GM23248 (cell line): ENCODE measurements around the gene IGF2BP2. TPM values are rescaled to one million over a fixed set of nuclear protein-coding genes. Genes with fewer than 3 reads are reported as not detected.
"Not testable (repeated sequence)": the region's sequence is repeated elsewhere in the genome, so short reads cannot be mapped to it uniquely, and the experiment has no call there.

Experiments used
- DNase-seq: peaks from one replicate; pipeline ENCODE4 v3.0.0-alpha.2; 2015
- H2AFZ ChIP-seq: fragments of 200-600 bp; sonication (generic); 2 replicates; pipeline ENCODE4 v1.6.1; 2016; ENCODE audit warnings: antibody characterized with exemption
- H3F3A ChIP-seq: fragments of 200-600 bp; sonication (generic); 2 replicates; pipeline ENCODE4 v1.6.1; 2016; ENCODE audit warnings: mild to moderate bottlenecking, antibody characterized with exemption, mixed run types; ENCODE audit not compliant: insufficient read depth
- H3K27ac ChIP-seq: fragments of 200-600 bp; sonication (generic); 2 replicates; pipeline ENCODE4 v1.5.1; 2016; ENCODE audit warnings: mild to moderate bottlenecking
- H3K27me3 ChIP-seq: fragments of 200-600 bp; sonication (generic); replicated peaks from 2 replicates; pipeline ENCODE4 v1.6.1; 2016; ENCODE audit warnings: mild to moderate bottlenecking; ENCODE audit not compliant: insufficient read depth
- H3K36me3 ChIP-seq: fragments of 200-600 bp; sonication (generic); 2 replicates; pipeline ENCODE4 v1.6.1; 2016; ENCODE audit warnings: low read depth, mild to moderate bottlenecking
- H3K4me1 ChIP-seq: fragments of 200-600 bp; sonication (generic); 2 replicates; pipeline ENCODE4 v1.6.1; 2016; ENCODE audit warnings: mild to moderate bottlenecking; ENCODE audit not compliant: insufficient read depth
- H3K4me2 ChIP-seq: fragments of 200-600 bp; sonication (generic); one replicate; pipeline ENCODE4 v1.6.1; 2016; ENCODE audit warnings: mild to moderate bottlenecking; ENCODE audit not compliant: unreplicated experiment
- H3K4me3 ChIP-seq: fragments of 200-600 bp; sonication (generic); 2 replicates; pipeline ENCODE4 v1.5.1; 2016; ENCODE audit warnings: mild to moderate bottlenecking
- H3K79me2 ChIP-seq: fragments of 200-600 bp; sonication (generic); 2 replicates; pipeline ENCODE4 v1.6.1; 2016; ENCODE audit warnings: mild to moderate bottlenecking; ENCODE audit not compliant: insufficient read depth
- H3K9ac ChIP-seq: fragments of 200-600 bp; sonication (generic); 2 replicates; pipeline ENCODE4 v1.6.1; 2016; ENCODE audit warnings: mild to moderate bottlenecking
- H3K9me2 ChIP-seq: fragments of 200-600 bp; sonication (generic); 2 replicates; pipeline ENCODE4 v1.6.1; 2016; ENCODE audit warnings: mixed run types, mild to moderate bottlenecking, moderate library complexity; ENCODE audit not compliant: insufficient read depth
- H3K9me3 ChIP-seq: fragments of 200-600 bp; sonication (generic); one replicate; pipeline ENCODE4 v1.6.1; 2017; ENCODE audit warnings: low read depth
- H4K20me1 ChIP-seq: fragments of 200-600 bp; sonication (generic); 2 replicates; pipeline ENCODE4 v1.6.0; 2016; ENCODE audit not compliant: insufficient read depth
- EZH2 ChIP-seq: fragments of 200-600 bp; sonication (generic); IDR thresholded peaks from 2 replicates; pipeline ENCODE4 v1.6.1; 2018; ENCODE audit warnings: antibody characterized with exemption, mild to moderate bottlenecking; ENCODE audit not compliant: insufficient read depth, poor library complexity, severe bottlenecking
- EZH2phosphoT487 ChIP-seq: fragments of 200-600 bp; sonication (generic); IDR thresholded peaks from 2 replicates; pipeline ENCODE4 v1.6.1; 2018; ENCODE audit warnings: antibody characterized with exemption, moderate library complexity, mild to moderate bottlenecking, low read depth; ENCODE audit not compliant: insufficient read depth
- WGBS, 2 experiments: methylation state at CpG; one replicate each; pipeline ENCODE4 v1.1.6; 2015 to 2017; ENCODE audit warnings: low lambda C conversion rate in 2 of 2, low coverage in 1 of 2; ENCODE audit errors: missing lambda C conversion rate in 2 of 2; 5-methylcytosine and 5-hydroxymethylcytosine counted together
- in situ Hi-C: fragments of 300-500 bp; cut with MboI; formaldehyde crosslinking; loops from 2 replicates; pipeline ENCODE4 v1.15.0; 2020
- polyA plus RNA-seq: library from polyadenylated mRNA; unstranded; fragments of >200 nt; fragmentation: Nextera tagmentation; extraction: Ambion mirVana; gene quantifications from 2 replicates; pipeline ENCODE4 v1.2.1, GENCODE V29; 2016
- total RNA-seq: library from RNA; depleted of rRNA; stranded (reverse); fragments of >200 nt; shearing (Covaris generic); gene quantifications from 2 replicates; pipeline ENCODE4 v1.2.3, GENCODE V29; 2014

The IGF2BP2 gene
- total and polyA plus RNA-seq, 2 experiments from 2014 or later: 60.6 to 62.5 TPM

- H2AFZ ChIP-seq: no peak overlapping the region
- H3K27me3 ChIP-seq: no peaks in the 10 kb centered on the region
- TF ChIP-seq EZH2 (no peak), EZH2phosphoT487 (no peak)
- H3K9me3 ChIP-seq: no peaks in the 10 kb centered on the region
- in situ Hi-C loops: no loop called here
- peak overlapping the region; percentile 54 for H3K27ac ChIP-seq
- no peak overlapping the region for H3K4me3 ChIP-seq
- H3K4me2 ChIP-seq: no peak overlapping the region
- H3K79me2 ChIP-seq: peaks cover 100% of the 10 kb centered on the region
- no peaks in the 10 kb centered on the region for H3K9me2 ChIP-seq
- 50 to 56% methylated on average over 3 of the region's 3 CpGs for WGBS, 2 experiments
- H4K20me1 ChIP-seq: peaks cover 24% of the 10 kb centered on the region; the same call in 1 of the 2 replicates
- no peak overlapping the region for H3K9ac ChIP-seq
- peak; percentile 95 for DNase-seq
- no peaks in the 10 kb centered on the region for H3K36me3 ChIP-seq
- H3F3A ChIP-seq: peaks cover 29% of the 10 kb centered on the region
- peaks cover 5% of the 10 kb centered on the region for H3K4me1 ChIP-seq
These were observed 17.3 kb downstream of the IGF2BP2 start for GRCh38 chr3:185807445-185808068.

GRCh38 chr3:185798831-185799110 lies 26.1 kb downstream of the IGF2BP2 start:
- peaks cover 100% of the 10 kb centered on the region for H3K79me2 ChIP-seq
- H3K9ac ChIP-seq, H3K9me2 ChIP-seq, H3K4me3 ChIP-seq, H3K27ac ChIP-seq, H3K36me3 ChIP-seq, H3K9me3 ChIP-seq, DNase-seq, in situ Hi-C loops, H2AFZ ChIP-seq, H3K4me2 ChIP-seq, H3K27me3 ChIP-seq: not testable (repeated sequence)
- H3F3A ChIP-seq: peaks cover 14% of the 10 kb centered on the region; the same call in 1 of the 2 replicates
- H3K4me1 ChIP-seq: peaks cover 24% of the 10 kb centered on the region
- 95 to 96% methylated on average over 6 of the region's 6 CpGs for WGBS, 2 experiments
- H4K20me1 ChIP-seq: peaks cover 56% of the 10 kb centered on the region

- H3F3A ChIP-seq: peaks cover 14% of the 10 kb centered on the region; the same call in 1 of the 2 replicates
- no peak overlapping the region for H3K27ac ChIP-seq
- H3K9me2 ChIP-seq: no peaks in the 10 kb centered on the region
- 95 to 97% methylated on average over 8 of the region's 8 CpGs for WGBS, 2 experiments
- in situ Hi-C loops: no loop called here
- H3K36me3 ChIP-seq: no peaks in the 10 kb centered on the region
- no peak for TF ChIP-seq EZH2phosphoT487
- no peak for TF ChIP-seq EZH2
- H2AFZ ChIP-seq: no peak overlapping the region
- no peak for DNase-seq
- peaks cover 24% of the 10 kb centered on the region for H3K4me1 ChIP-seq
- H3K27me3 ChIP-seq: no peaks in the 10 kb centered on the region
- peaks cover 56% of the 10 kb centered on the region for H4K20me1 ChIP-seq
- no peak overlapping the region for H3K4me2 ChIP-seq
- no peaks in the 10 kb centered on the region for H3K9me3 ChIP-seq
- H3K4me3 ChIP-seq: no peak overlapping the region
- H3K9ac ChIP-seq: no peak overlapping the region
- peaks cover 100% of the 10 kb centered on the region for H3K79me2 ChIP-seq
These were observed 26.6 kb downstream of the IGF2BP2 start for GRCh38 chr3:185797993-185798830.

- peaks cover 100% of the 10 kb centered on the region for H3K79me2 ChIP-seq
- peak overlapping the region; percentile 33 for H3K9ac ChIP-seq
- 68 to 70% methylated on average over 8 of the region's 8 CpGs for WGBS, 2 experiments
- in situ Hi-C loops: no loop called here
- H3K36me3 ChIP-seq: no peaks in the 10 kb centered on the region
- H3K9me3 ChIP-seq: no peaks in the 10 kb centered on the region
- peak overlapping the region; percentile 44 for H3K4me2 ChIP-seq
- peaks cover 56% of the 10 kb centered on the region for H4K20me1 ChIP-seq
- no peak overlapping the region for H3K4me3 ChIP-seq
- peak overlapping the region; percentile 71 for H3K27ac ChIP-seq
- DNase-seq: no peak
- peaks cover 24% of the 10 kb centered on the region for H3K4me1 ChIP-seq
- peaks cover 9% of the 10 kb centered on the region; the same call in 1 of the 2 replicates for H3F3A ChIP-seq
- TF ChIP-seq EZH2: no peak
- no peak for TF ChIP-seq EZH2phosphoT487
- H3K9me2 ChIP-seq: no peaks in the 10 kb centered on the region
- no peak overlapping the region for H2AFZ ChIP-seq
- H3K27me3 ChIP-seq: no peaks in the 10 kb centered on the region
These were observed 27.5 kb downstream of the IGF2BP2 start for GRCh38 chr3:185797108-185797881.
